MCF 10A (cell line): ENCODE results near the gene FXN. TPM values are rescaled to one million over a fixed set of nuclear protein-coding genes. Genes with fewer than 3 reads are reported as not detected.

Experiments used
- BruUV-seq: library from RNA; stranded (reverse); fragments of 400-500 nt; replicated peaks from 2 replicates; lab custom pipeline; 2021; lab: Mats Ljungman, UMichigan
- CTCF ChIA-PET: fragments of 300-600 bp; sonication (Branson Sonifier 250); formaldehyde crosslinking; extraction: SDS; loops from one replicate; lab custom pipeline; 2021; ENCODE audit warnings: antibody characterized with exemption, inconsistent platforms; lab: Yijun Ruan, JAX
- POLR2A ChIA-PET: fragments of 300-600, 350-650 bp; sonication (Branson Sonifier 250); formaldehyde crosslinking; extraction: SDS; loops from one replicate; lab custom pipeline; 2020; ENCODE audit warnings: antibody characterized with exemption, inconsistent platforms; lab: Yijun Ruan, JAX
- DNase-seq: peaks from one replicate; pipeline ENCODE4 v3.0.0-alpha.2; 2018; ENCODE audit not compliant: unreplicated experiment
- H3K27ac Mint-ChIP-seq: one replicate; pipeline ENCODE4 v1.8.0; 2022; ENCODE audit warnings: mild to moderate bottlenecking, low read depth, mixed read lengths; ENCODE audit not compliant: unreplicated experiment
- H3K27me3 Mint-ChIP-seq: one replicate; pipeline ENCODE4 v1.8.0; 2022; ENCODE audit warnings: mixed read lengths; ENCODE audit not compliant: insufficient read depth, unreplicated experiment
- H3K36me3 Mint-ChIP-seq: one replicate; pipeline ENCODE4 v1.8.0; 2022; ENCODE audit warnings: mild to moderate bottlenecking, moderate library complexity, mixed read lengths; ENCODE audit not compliant: insufficient read depth, unreplicated experiment
- H3K4me1 Mint-ChIP-seq: one replicate; pipeline ENCODE4 v1.8.0; 2022; ENCODE audit warnings: mixed read lengths; ENCODE audit not compliant: insufficient read depth, unreplicated experiment
- H3K4me3 Mint-ChIP-seq: one replicate; pipeline ENCODE4 v1.8.0; 2022; ENCODE audit warnings: mild to moderate bottlenecking, moderate library complexity, mixed read lengths; ENCODE audit not compliant: unreplicated experiment
- H3K9me3 Mint-ChIP-seq: one replicate; pipeline ENCODE4 v1.8.0; 2022; ENCODE audit warnings: mixed read lengths; ENCODE audit not compliant: unreplicated experiment
- intact Hi-C: fragments of 100-400 bp; cut with micrococcal nuclease; formaldehyde crosslinking; loops from 2 replicates; pipeline ENCODE4 v1.14.1; 2022
- total RNA-seq: library from RNA; stranded (reverse); gene quantifications from 2 replicates; pipeline ENCODE4 v1.2.3, GENCODE V29; 2022
- TF ChIP-seq, protein P1 (sequence below): fragments of 200-600 bp; IDR thresholded peaks from one replicate; pipeline ENCODE4 v1.8.0; 2022; ENCODE audit warnings: antibody characterized with exemption, mild to moderate bottlenecking; ENCODE audit not compliant: unreplicated experiment

The FXN gene
- total RNA-seq, 1 experiment from 2014 or later = 31.6 TPM

DNA sequence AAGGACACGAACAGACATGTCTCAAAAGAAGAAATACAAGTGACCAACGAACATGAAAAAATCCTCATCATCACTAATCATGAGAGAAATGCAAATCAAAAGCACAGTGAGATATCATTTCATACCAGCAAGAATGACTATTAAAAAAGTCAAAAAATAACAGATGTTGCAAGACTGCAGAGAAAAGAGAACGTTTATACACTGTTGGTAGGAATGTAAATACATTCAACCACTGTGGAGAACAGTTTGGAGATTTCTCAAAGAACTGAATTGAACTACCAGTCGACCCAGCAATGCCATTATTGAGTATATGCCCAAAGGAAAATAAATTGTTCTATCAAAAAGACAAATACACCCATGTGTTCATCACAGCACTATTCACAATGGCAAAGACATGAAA, 45.7 kb downstream of the FXN start:
- H3K27ac Mint-ChIP-seq = no peak overlapping the region
- H3K27me3 Mint-ChIP-seq = no peaks in the 10 kb centered on the region
- no peaks in the 10 kb centered on the region for H3K9me3 Mint-ChIP-seq
- TF ChIP-seq, protein P1, sequence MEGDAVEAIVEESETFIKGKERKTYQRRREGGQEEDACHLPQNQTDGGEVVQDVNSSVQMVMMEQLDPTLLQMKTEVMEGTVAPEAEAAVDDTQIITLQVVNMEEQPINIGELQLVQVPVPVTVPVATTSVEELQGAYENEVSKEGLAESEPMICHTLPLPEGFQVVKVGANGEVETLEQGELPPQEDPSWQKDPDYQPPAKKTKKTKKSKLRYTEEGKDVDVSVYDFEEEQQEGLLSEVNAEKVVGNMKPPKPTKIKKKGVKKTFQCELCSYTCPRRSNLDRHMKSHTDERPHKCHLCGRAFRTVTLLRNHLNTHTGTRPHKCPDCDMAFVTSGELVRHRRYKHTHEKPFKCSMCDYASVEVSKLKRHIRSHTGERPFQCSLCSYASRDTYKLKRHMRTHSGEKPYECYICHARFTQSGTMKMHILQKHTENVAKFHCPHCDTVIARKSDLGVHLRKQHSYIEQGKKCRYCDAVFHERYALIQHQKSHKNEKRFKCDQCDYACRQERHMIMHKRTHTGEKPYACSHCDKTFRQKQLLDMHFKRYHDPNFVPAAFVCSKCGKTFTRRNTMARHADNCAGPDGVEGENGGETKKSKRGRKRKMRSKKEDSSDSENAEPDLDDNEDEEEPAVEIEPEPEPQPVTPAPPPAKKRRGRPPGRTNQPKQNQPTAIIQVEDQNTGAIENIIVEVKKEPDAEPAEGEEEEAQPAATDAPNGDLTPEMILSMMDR = no peak
- intact Hi-C loops = no loop called here
- BruUV-seq = no TSS peak
- H3K36me3 Mint-ChIP-seq = peaks cover 5% of the 10 kb centered on the region
- H3K4me3 Mint-ChIP-seq = no peak overlapping the region
- peaks cover 13% of the 10 kb centered on the region for H3K4me1 Mint-ChIP-seq
- ChIA-PET POLR2A (interaction anchor here (0.6 kb wide), 1 partner anchor 48 kb away, joined by 3 read pairs; no protein-coding TSS in a partner anchor), CTCF (interaction anchor here (0.6 to 0.7 kb wide), 2 partner anchors 11 to 12 kb away, joined by 3 to 4 read pairs; no protein-coding TSS in a partner anchor)
- no peak for DNase-seq

DNA sequence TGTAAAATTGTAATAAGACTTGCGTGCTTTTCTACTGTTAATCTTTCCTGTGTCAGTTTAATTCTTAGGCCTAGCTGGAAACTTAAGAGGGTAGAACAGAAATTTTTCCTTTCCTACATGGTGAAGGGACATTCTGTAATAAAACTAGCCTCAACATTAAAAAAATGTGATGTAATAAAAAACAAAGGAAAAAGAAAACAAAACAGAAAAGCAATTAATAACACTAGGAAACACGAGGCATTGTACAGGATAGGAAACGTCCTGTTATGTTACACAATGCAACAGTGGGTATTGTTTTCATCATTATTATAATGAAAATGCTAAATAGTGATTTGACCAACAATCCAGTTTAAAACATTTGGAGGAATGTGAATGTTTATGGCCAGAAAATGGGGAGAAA, 47.8 kb downstream of the FXN start:
- intact Hi-C loops = no loop called here
- no peak overlapping the region for H3K4me3 Mint-ChIP-seq
- no peak overlapping the region for H3K27ac Mint-ChIP-seq
- H3K4me1 Mint-ChIP-seq = peaks cover 10% of the 10 kb centered on the region
- no peaks in the 10 kb centered on the region for H3K27me3 Mint-ChIP-seq
- no peak for DNase-seq
- H3K9me3 Mint-ChIP-seq = no peaks in the 10 kb centered on the region
- TF ChIP-seq, protein P1 = no peak
- ChIA-PET POLR2A (interaction anchor here (0.7 to 1.4 kb wide), 2 partner anchors 16 to 39 kb away, joined by 3 read pairs; no protein-coding TSS in a partner anchor), CTCF (interaction anchor here (0.9 kb wide), 1 partner anchor 24 kb away, joined by 4 read pairs; no protein-coding TSS in a partner anchor)
- peaks cover 5% of the 10 kb centered on the region for H3K36me3 Mint-ChIP-seq
- no TSS peak for BruUV-seq

- no peak overlapping the region for H3K4me3 Mint-ChIP-seq
- H3K27me3 Mint-ChIP-seq = no peaks in the 10 kb centered on the region
- no TSS peak for BruUV-seq
- TF ChIP-seq, protein P1 = no peak
- ChIA-PET CTCF (interaction anchor here (0.6 to 1.5 kb wide), 3 partner anchors 7 to 32 kb away, joined by 3 to 5 read pairs (median 4); no protein-coding TSS in a partner anchor), POLR2A (no interaction called here)
- intact Hi-C loops = no loop called here
- no peaks in the 10 kb centered on the region for H3K4me1 Mint-ChIP-seq
- H3K27ac Mint-ChIP-seq = no peak overlapping the region
- no peak for DNase-seq
- H3K9me3 Mint-ChIP-seq = no peaks in the 10 kb centered on the region
- peaks cover 2% of the 10 kb centered on the region for H3K36me3 Mint-ChIP-seq
These were observed 50.2 kb downstream of the FXN start for GRCh38 chr9:69085569-69086283.

DNA sequence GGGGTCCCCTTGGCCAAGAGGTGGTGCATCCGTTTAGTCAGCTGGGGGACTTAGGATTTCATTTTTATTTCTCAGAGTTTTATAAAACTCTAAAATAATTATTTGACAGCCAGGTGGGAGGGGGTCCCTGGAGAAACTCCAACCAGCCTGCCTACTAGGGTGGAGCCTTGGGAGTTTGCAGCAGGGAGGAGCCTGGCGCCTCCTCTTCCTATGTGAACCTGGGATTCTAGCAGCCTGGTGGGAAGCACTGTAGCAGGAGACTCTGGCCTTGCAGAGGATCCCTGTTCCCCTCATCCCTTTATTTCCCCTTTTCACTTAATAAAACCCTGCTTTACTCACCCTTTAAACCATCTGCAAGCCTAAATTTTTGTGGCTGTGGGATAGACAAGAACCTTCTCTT, 50.8 kb downstream of the FXN start:
- Mint-ChIP-seq H3K4me1 (no peaks in the 10 kb centered on the region), H3K36me3 (no peaks in the 10 kb centered on the region), H3K9me3 (no peaks in the 10 kb centered on the region), H3K27me3 (no peaks in the 10 kb centered on the region), H3K4me3 (no peak overlapping the region), H3K27ac (no peak overlapping the region)
- intact Hi-C loops = no loop called here
- BruUV-seq = no TSS peak
- ChIA-PET POLR2A (no interaction called here), CTCF (interaction anchor here (0.7 kb wide), 1 partner anchor 33 kb away, joined by 4 read pairs; no protein-coding TSS in a partner anchor)
- no peak for DNase-seq
- TF ChIP-seq, protein P1 = no peak
